ENCODE measurements around the gene R3HDM1.

R3HDM1 gene

DNA sequence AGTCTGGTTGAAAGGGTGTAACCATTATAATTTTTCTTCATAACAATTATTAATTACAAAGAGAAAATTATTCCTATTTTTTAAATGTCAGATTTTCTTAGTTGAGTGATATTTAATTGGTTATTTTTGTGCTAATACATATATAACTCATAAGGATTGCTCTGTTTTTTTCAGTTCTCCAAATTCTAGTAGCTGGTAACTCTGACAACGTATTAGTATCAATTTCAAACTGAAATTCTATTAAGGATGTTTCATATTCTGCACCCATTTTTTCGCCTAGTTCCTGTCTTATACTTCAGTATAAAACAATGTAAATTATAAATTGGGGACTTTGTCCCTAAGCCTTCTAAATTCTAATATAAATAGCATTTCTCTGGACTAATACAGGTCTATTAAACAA is 81.0 kb downstream of the R3HDM1 start:
- H3K9me3 ChIP-seq (ENCODE audit: control insufficient read depth, insufficient read depth, low read length) = no peaks in the 10 kb centered on the region
- no peak overlapping the region for H3K4me2 ChIP-seq (ENCODE audit: low read length)
- H3K4me3 ChIP-seq (ENCODE audit: low read length) = no peak overlapping the region
- peaks cover 20% of the 10 kb centered on the region for H3K36me3 ChIP-seq (ENCODE audit: control insufficient read depth, low read length)
- TF ChIP-seq CTCF (IDR thresholded peaks at IDR 0.05; ENCODE audit: low read depth, low read length, poor library complexity, severe bottlenecking) (no peak), EZH2phosphoT487 (IDR thresholded peaks at IDR 0.05; ENCODE audit: borderline replicate concordance, low read length) (no peak)
- H4K20me1 ChIP-seq (ENCODE audit: control insufficient read depth, insufficient read depth, low read depth, low read length) = no peaks in the 10 kb centered on the region
- no peak overlapping the region for H3K27ac ChIP-seq (ENCODE audit: low read depth, low read length)
- no peaks in the 10 kb centered on the region for H3K9me2 ChIP-seq (replicated peaks; ENCODE audit: control insufficient read depth, low read length)
- 0 out of 2 replicates have a peak, but pooled peaks cover 6% of the 10 kb centered on the region for H3F3A ChIP-seq (ENCODE audit: control insufficient read depth, insufficient read depth)
- H3K27me3 ChIP-seq (ENCODE audit: control insufficient read depth, low read length) = no peaks in the 10 kb centered on the region
- H3K4me1 ChIP-seq (ENCODE audit: control insufficient read depth, low read length) = no peaks in the 10 kb centered on the region
- H3K79me2 ChIP-seq (ENCODE audit: control insufficient read depth, low read length) = no peaks in the 10 kb centered on the region

GRCh38 chr2:135615404-135615803 is 84.1 kb downstream of the R3HDM1 start:
- no peak overlapping the region for H3K4me2 ChIP-seq (ENCODE audit: low read length)
- H3K27ac ChIP-seq (ENCODE audit: low read depth, low read length) = no peak overlapping the region
- no peaks in the 10 kb centered on the region for H3K27me3 ChIP-seq (ENCODE audit: control insufficient read depth, low read length)
- H3K9me2 ChIP-seq (replicated peaks; ENCODE audit: control insufficient read depth, low read length) = no peaks in the 10 kb centered on the region
- no peaks in the 10 kb centered on the region for H3K9me3 ChIP-seq (ENCODE audit: control insufficient read depth, insufficient read depth, low read length)
- H3F3A ChIP-seq (ENCODE audit: control insufficient read depth, insufficient read depth) = 0 out of 2 replicates have a peak, but pooled peaks cover 2% of the 10 kb centered on the region
- H4K20me1 ChIP-seq (ENCODE audit: control insufficient read depth, insufficient read depth, low read depth, low read length) = no peaks in the 10 kb centered on the region
- H3K79me2 ChIP-seq (ENCODE audit: control insufficient read depth, low read length) = no peaks in the 10 kb centered on the region
- TF ChIP-seq CTCF (IDR thresholded peaks at IDR 0.05; ENCODE audit: low read depth, low read length, poor library complexity, severe bottlenecking) (no peak), EZH2phosphoT487 (IDR thresholded peaks at IDR 0.05; ENCODE audit: borderline replicate concordance, low read length) (no peak)
- peaks cover 7% of the 10 kb centered on the region for H3K36me3 ChIP-seq (ENCODE audit: control insufficient read depth, low read length)
- H3K4me3 ChIP-seq (ENCODE audit: low read length) = no peak overlapping the region
- H3K4me1 ChIP-seq (ENCODE audit: control insufficient read depth, low read length) = no peaks in the 10 kb centered on the region

DNA sequence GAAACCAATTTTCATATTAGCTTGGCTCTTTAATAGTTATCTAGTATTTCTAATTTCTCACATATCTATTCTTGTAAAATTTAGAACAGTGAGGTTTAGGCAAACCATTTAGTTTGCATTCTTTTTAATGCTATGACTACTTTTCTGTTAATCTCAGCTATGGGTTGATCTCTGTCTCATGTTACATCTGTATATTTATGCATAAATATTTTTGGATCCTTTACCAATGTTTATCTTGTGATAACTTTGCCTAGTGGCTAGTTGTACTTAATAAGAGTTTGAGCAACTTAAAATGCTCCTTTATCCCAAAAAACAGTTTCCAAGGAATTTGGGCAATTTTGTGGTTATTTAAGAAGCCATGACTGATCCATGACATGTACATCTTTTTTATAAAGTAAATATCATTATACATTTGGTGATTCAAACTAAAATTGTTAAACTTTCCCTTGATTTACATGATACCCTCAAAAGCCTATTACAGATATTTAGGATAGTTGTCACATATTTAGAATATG is 86.3 kb downstream of the R3HDM1 start:
- Histone ChIP-seq H3K27ac (ENCODE audit: low read depth, low read length) (no peak overlapping the region), H3K27me3 (ENCODE audit: control insufficient read depth, low read length) (no peaks in the 10 kb centered on the region), H3K4me3 (ENCODE audit: low read length) (no peak overlapping the region), H3F3A (ENCODE audit: control insufficient read depth, insufficient read depth) (no peaks in the 10 kb centered on the region), H3K9me3 (ENCODE audit: control insufficient read depth, insufficient read depth, low read length) (no peaks in the 10 kb centered on the region), H3K4me1 (ENCODE audit: control insufficient read depth, low read length) (no peaks in the 10 kb centered on the region), H3K36me3 (ENCODE audit: control insufficient read depth, low read length) (peaks cover 11% of the 10 kb centered on the region), H3K9me2 (replicated peaks; ENCODE audit: control insufficient read depth, low read length) (no peaks in the 10 kb centered on the region), H3K4me2 (ENCODE audit: low read length) (no peak overlapping the region), H4K20me1 (ENCODE audit: control insufficient read depth, insufficient read depth, low read depth, low read length) (no peaks in the 10 kb centered on the region), H3K79me2 (ENCODE audit: control insufficient read depth, low read length) (no peaks in the 10 kb centered on the region)
- TF ChIP-seq EZH2phosphoT487 (IDR thresholded peaks at IDR 0.05; ENCODE audit: borderline replicate concordance, low read length) = no peak
- TF ChIP-seq CTCF (IDR thresholded peaks at IDR 0.05; ENCODE audit: low read depth, low read length, poor library complexity, severe bottlenecking) = no peak
